Hematopoietic multipotent progenitor cell treated with erythropoietin and hydrocortisone succinate and interleukin-3 and kit ligand, for 15 days (in vitro differentiated cells): ENCODE measurements around the gene NTMT1.

Experiments used
- DNase-seq: peaks from one replicate; pipeline ENCODE4 v3.0.0-alpha.2; 2015; ENCODE audit warnings: low spot score

Gene NTMT1

GRCh38 chr9:129637102-129637501, 11.1 kb downstream of the NTMT1 start:
- DNase-seq = no peak

- no peak for DNase-seq
These were observed 11.9 kb downstream of the NTMT1 start for GRCh38 chr9:129637673-129638439.

- no peak for DNase-seq
These were observed 13.2 kb downstream of the NTMT1 start for GRCh38 chr9:129639034-129639630.

- no peak for DNase-seq
These were observed 13.8 kb downstream of the NTMT1 start for GRCh38 chr9:129639756-129640085.

GRCh38 chr9:129640086-129640870, 14.3 kb downstream of the NTMT1 start:
- DNase-seq = no peak

GRCh38 chr9:129640871-129641749, 15.1 kb downstream of the NTMT1 start:
- peak; percentile 47 for DNase-seq

GRCh38 chr9:129641750-129642585, 16.0 kb downstream of the NTMT1 start, which contains the start of gene ASB6:
Gene ASB6, minus strand, starts transcription at chr9:129642151. Its CDS starts 152 bp downstream, at chr9:129641999.
- peak; percentile 96 for DNase-seq

GRCh38 chr9:129643706-129644105, 17.7 kb downstream of the NTMT1 start:
- no peak for DNase-seq

GRCh38 chr9:129644365-129644764, 18.4 kb downstream of the NTMT1 start:
- no peak for DNase-seq

GRCh38 chr9:129644902-129645301, 18.9 kb downstream of the NTMT1 start:
- DNase-seq = no peak

GRCh38 chr9:129646252-129646651, 20.3 kb downstream of the NTMT1 start:
- no peak for DNase-seq

- no peak for DNase-seq
These were observed 20.7 kb downstream of the NTMT1 start for GRCh38 chr9:129646654-129647053.

GRCh38 chr9:129647635-129648034, 21.7 kb downstream of the NTMT1 start:
- DNase-seq = no peak

GRCh38 chr9:129648092-129648763, 22.3 kb downstream of the NTMT1 start:
- no peak for DNase-seq

GRCh38 chr9:129648764-129649115, 22.8 kb downstream of the NTMT1 start:
- DNase-seq = no peak

GRCh38 chr9:129649726-129650679, 24.0 kb downstream of the NTMT1 start:
- DNase-seq = no peak

GRCh38 chr9:129650680-129651235, 24.8 kb downstream of the NTMT1 start:
- DNase-seq = no peak

- no peak for DNase-seq
These were observed 28.0 kb downstream of the NTMT1 start for GRCh38 chr9:129653823-129654553.
